ENCODE data around the gene ZBTB43.

ZBTB43 gene

GRCh38 chr9:126860077-126860756 lies 55.4 kb downstream of the ZBTB43 start, which contains the start of gene ZBTB34:
ZBTB34 (plus strand) TSS chr9:126860639; CDS start chr9:126879400, 18,761 bp downstream.
- DNase-seq = peak; percentile 32

GRCh38 chr9:126860757-126861466 lies 56.1 kb downstream of the ZBTB43 start:
- DNase-seq = peak; percentile 11

- DNase-seq = no peak
Measured at GRCh38 chr9:126861707-126862103, 56.9 kb downstream of the ZBTB43 start.

GRCh38 chr9:126862104-126862761 lies 57.4 kb downstream of the ZBTB43 start:
- no peak for DNase-seq

- no peak for DNase-seq
Measured at GRCh38 chr9:126864771-126865170, 59.9 kb downstream of the ZBTB43 start.

GRCh38 chr9:126869368-126869767 lies 64.5 kb downstream of the ZBTB43 start:
- DNase-seq = no peak

- no peak for DNase-seq
Measured at GRCh38 chr9:126872516-126872915, 67.7 kb downstream of the ZBTB43 start.

GRCh38 chr9:126874546-126875314 lies 69.9 kb downstream of the ZBTB43 start:
- DNase-seq = no peak

- no peak for DNase-seq
Measured at GRCh38 chr9:126875756-126876510, 71.1 kb downstream of the ZBTB43 start.

GRCh38 chr9:126876531-126876930 lies 71.7 kb downstream of the ZBTB43 start:
- no peak for DNase-seq

GRCh38 chr9:126877418-126877817 lies 72.6 kb downstream of the ZBTB43 start:
- no peak for DNase-seq

GRCh38 chr9:126879288-126879687 lies 74.4 kb downstream of the ZBTB43 start:
- DNase-seq = no peak

- no peak for DNase-seq
Measured at GRCh38 chr9:126880226-126880946, 75.5 kb downstream of the ZBTB43 start.

GRCh38 chr9:126880947-126881332 lies 76.1 kb downstream of the ZBTB43 start:
- DNase-seq = no peak

- DNase-seq = no peak
Measured at GRCh38 chr9:126882746-126883145, 77.9 kb downstream of the ZBTB43 start.

GRCh38 chr9:126883636-126884035 lies 78.8 kb downstream of the ZBTB43 start:
- DNase-seq = no peak

GRCh38 chr9:126885131-126885641 lies 80.3 kb downstream of the ZBTB43 start:
- DNase-seq = no peak

- no peak for DNase-seq
Measured at GRCh38 chr9:126886034-126886822, 81.4 kb downstream of the ZBTB43 start.

GRCh38 chr9:126886897-126887296 lies 82.1 kb downstream of the ZBTB43 start:
- no peak for DNase-seq

All from NCI-H226 (cell line).